HEK293T (cell line): ENCODE data around the gene LANCL2.

ENCODE experiments used
- BHLHE40 ChIP-seq: fragments of 450-650 bp; IDR thresholded peaks from 2 replicates; pipeline ENCODE4 v1.6.1; 2016; ENCODE audit warnings: mild to moderate bottlenecking, moderate library complexity, borderline replicate concordance
- ELF4 ChIP-seq: fragments of 450-650 bp; IDR thresholded peaks from 2 replicates; pipeline ENCODE4 v1.6.1; 2017; ENCODE audit warnings: antibody characterized with exemption
- FOXA1 ChIP-seq: fragments of 450-650 bp; IDR thresholded peaks from 2 replicates; pipeline ENCODE4 v1.6.1; 2016; ENCODE audit warnings: mild to moderate bottlenecking
- FOXM1 ChIP-seq: fragments of 450-650 bp; IDR thresholded peaks from 2 replicates; pipeline ENCODE4 v1.6.1; 2017; ENCODE audit warnings: mild to moderate bottlenecking, borderline replicate concordance
- NFRKB ChIP-seq: fragments of 450-650 bp; IDR thresholded peaks from 2 replicates; pipeline ENCODE4 v1.6.1; 2016; ENCODE audit warnings: mild to moderate bottlenecking, moderate library complexity
- SP1 ChIP-seq: fragments of 450-650 bp; IDR thresholded peaks from 2 replicates; pipeline ENCODE4 v1.6.1; 2017
- ZNF384 ChIP-seq: fragments of 450-650 bp; IDR thresholded peaks from 2 replicates; pipeline ENCODE4 v1.6.1; 2016
- TF ChIP-seq, protein P1 (sequence below): fragments of 450-650 bp; IDR thresholded peaks from 2 replicates; pipeline ENCODE4 v1.6.1; 2016

DNA sequence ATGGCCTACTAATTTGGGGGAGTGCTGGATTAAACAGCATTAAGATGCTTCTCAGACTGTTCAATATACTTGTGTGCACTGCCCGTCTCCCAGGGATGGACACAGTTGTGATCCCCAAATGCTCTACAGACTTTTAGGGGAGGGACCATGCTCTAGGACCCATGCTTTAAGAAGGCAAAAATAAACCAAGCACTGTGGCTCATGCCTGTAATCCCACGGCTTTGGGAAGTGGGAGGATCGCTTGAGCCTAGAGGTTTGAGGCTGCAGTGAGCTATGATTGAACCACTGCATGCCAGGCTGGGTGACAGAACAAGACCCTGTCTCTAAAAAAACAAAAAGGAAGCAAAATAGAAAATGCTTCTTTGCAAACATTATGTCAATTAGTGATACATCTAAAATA, 104.6 kb downstream of the LANCL2 start:
- no peak for TF ChIP-seq ELF4
- TF ChIP-seq NFRKB = no peak
- TF ChIP-seq FOXA1 = no peak
- no peak for TF ChIP-seq BHLHE40
- no peak for TF ChIP-seq ZNF384
- TF ChIP-seq FOXM1 = no peak
- TF ChIP-seq SP1 = no peak
- TF ChIP-seq, protein P1, sequence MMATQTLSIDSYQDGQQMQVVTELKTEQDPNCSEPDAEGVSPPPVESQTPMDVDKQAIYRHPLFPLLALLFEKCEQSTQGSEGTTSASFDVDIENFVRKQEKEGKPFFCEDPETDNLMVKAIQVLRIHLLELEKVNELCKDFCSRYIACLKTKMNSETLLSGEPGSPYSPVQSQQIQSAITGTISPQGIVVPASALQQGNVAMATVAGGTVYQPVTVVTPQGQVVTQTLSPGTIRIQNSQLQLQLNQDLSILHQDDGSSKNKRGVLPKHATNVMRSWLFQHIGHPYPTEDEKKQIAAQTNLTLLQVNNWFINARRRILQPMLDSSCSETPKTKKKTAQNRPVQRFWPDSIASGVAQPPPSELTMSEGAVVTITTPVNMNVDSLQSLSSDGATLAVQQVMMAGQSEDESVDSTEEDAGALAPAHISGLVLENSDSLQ = no peak
